BJ (cell line): ENCODE results near the gene FKBP10. TPM values are rescaled to one million over a fixed set of nuclear protein-coding genes. Genes with fewer than 3 reads are reported as not detected.
"Not testable (repeated sequence)": the region's sequence is repeated elsewhere in the genome, so short reads cannot be mapped to it uniquely, and the experiment has no call there.

Source experiments
- CTCF ChIA-PET: fragments of 350-600 bp; formaldehyde crosslinking; extraction: SDS; loops from one replicate; lab custom pipeline; 2021; ENCODE audit warnings: antibody characterized with exemption, inconsistent platforms; lab: Yijun Ruan, JAX
- POLR2A ChIA-PET: fragments of 300-600 bp; sonication (Branson Sonifier 250); formaldehyde crosslinking; extraction: SDS; loops from one replicate; lab custom pipeline; 2021; ENCODE audit warnings: antibody characterized with exemption; lab: Charles Lee
- DNase-seq: peaks from one replicate; pipeline ENCODE4 v3.0.0-alpha.2; 2011; ENCODE audit warnings: low read depth
- H3K27me3 ChIP-seq: 2 replicates; pipeline ENCODE4 v1.6.0; 2011; ENCODE audit warnings: low read length; ENCODE audit not compliant: control insufficient read depth, insufficient read depth
- H3K36me3 ChIP-seq: 2 replicates; pipeline ENCODE4 v1.5.1; 2011; ENCODE audit warnings: low read length; ENCODE audit not compliant: control insufficient read depth, insufficient read depth
- H3K4me3 ChIP-seq: 2 replicates; pipeline ENCODE4 v1.5.1; 2011; ENCODE audit warnings: low read depth, mild to moderate bottlenecking, control low read depth, low read length
- polyA plus RNA-seq: library from polyadenylated mRNA; depleted of rRNA; stranded (reverse); fragments of >200 nt; gene quantifications from 2 replicates; pipeline ENCODE4 v1.2.3, GENCODE V29; 2011
- TF ChIP-seq, protein P1 (sequence below): IDR thresholded peaks from 2 replicates; pipeline ENCODE4 v1.5.1; 2011; ENCODE audit warnings: low read depth, mild to moderate bottlenecking, control low read depth, inconsistent platforms, low read length, moderate library complexity; ENCODE audit not compliant: insufficient read depth

The FKBP10 gene
- polyA plus RNA-seq, 1 experiment = 1,571 TPM

GRCh38 chr17:41835800-41836549 lies 23.2 kb downstream of the FKBP10 start, which contains the start of gene NT5C3B:
Gene NT5C3B, minus strand, starts transcription at chr17:41836232. Its CDS starts 39 bp downstream, at chr17:41836193.
- peak within 1 kb of the TSS; percentile 91 for H3K4me3 ChIP-seq
- H3K27me3 ChIP-seq = no peaks in the 10 kb centered on the region
- TF ChIP-seq, protein P1, sequence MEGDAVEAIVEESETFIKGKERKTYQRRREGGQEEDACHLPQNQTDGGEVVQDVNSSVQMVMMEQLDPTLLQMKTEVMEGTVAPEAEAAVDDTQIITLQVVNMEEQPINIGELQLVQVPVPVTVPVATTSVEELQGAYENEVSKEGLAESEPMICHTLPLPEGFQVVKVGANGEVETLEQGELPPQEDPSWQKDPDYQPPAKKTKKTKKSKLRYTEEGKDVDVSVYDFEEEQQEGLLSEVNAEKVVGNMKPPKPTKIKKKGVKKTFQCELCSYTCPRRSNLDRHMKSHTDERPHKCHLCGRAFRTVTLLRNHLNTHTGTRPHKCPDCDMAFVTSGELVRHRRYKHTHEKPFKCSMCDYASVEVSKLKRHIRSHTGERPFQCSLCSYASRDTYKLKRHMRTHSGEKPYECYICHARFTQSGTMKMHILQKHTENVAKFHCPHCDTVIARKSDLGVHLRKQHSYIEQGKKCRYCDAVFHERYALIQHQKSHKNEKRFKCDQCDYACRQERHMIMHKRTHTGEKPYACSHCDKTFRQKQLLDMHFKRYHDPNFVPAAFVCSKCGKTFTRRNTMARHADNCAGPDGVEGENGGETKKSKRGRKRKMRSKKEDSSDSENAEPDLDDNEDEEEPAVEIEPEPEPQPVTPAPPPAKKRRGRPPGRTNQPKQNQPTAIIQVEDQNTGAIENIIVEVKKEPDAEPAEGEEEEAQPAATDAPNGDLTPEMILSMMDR = no peak
- ChIA-PET POLR2A (no interaction called here), CTCF (interaction anchor here (1.3 to 2.4 kb wide), 4 partner anchors 9 to 49 kb away, joined by 3 to 7 read pairs (median 4); partner anchors contain the start of gene JUP)
- no peak for DNase-seq
- peaks cover 7% of the 10 kb centered on the region for H3K36me3 ChIP-seq

DNA sequence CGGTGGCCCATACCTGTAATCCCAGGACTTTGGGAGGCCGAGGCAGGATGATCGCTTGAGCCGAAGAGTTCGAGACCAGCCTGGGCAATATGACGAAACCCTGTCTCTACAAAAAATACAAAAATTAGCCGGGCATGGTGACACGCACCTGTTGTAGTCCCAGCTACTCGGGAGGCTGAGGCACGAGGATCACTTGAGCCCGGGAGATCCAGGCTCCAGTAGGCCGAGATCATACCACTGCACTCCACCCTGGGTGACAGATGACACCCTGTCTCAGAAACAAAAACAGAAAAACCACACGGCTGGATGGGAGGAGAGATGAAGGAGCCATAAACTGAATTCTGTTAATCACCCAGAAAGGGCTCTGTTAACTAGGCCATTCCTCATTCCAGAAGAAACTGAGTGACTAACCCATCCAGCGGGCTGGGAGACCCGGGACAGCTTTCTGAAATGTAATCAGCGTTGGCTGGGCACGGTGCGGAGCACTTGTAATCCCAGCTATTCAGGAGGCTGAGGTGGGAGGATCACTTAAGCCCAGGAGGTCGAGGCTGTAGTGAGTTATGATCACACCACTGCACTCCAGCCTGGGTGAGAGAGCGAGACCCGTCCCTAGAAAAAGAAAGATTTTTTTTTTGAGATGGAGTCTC lies 23.9 kb downstream of the FKBP10 start:
- Histone ChIP-seq H3K36me3 (peaks cover 4% of the 10 kb centered on the region), H3K4me3 (peak overlapping the region; percentile 91), H3K27me3 (no peaks in the 10 kb centered on the region)
- DNase-seq = no peak
- TF ChIP-seq, protein P1 = no peak
- POLR2A ChIA-PET = no interaction called here
- CTCF ChIA-PET = no interaction called here

DNA sequence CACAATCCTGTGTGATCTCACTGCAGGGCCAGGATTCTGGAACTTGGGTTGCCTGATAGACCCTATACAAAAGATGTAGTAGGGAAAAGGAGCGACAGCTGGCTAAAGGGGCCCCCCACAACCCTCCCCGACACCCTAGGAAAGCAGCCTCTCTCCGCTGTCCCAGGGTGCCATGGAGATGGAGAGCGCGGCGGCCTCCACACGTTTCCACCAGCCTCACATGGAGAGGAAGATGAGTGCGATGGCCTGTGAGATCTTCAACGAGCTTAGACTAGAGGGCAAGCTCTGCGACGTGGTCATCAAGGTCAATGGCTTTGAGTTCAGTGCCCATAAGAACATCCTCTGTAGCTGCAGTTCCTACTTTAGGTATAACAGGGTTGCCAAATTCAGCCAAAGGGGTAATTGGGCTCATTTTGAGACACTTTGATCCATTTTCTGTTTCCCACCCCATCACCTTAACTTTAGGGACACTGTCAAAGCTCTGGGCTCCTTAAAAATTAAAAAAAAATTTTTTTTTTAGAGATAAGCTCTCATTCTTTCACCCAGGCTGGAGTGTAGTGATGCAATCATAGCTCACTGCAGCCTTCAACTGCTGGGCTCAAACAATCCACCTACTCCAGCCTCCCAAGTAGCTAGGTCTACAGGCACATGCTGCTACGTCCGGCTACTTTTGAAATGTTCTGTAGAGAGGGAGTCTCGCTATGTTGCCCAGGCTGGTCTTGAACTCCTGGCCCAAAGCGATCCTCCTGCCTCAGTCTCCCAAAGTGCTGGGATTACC lies 25.1 kb downstream of the FKBP10 start, which contains the start of gene KLHL10:
TSS of gene KLHL10 (plus strand) at position 65 of the 778 bp plus-strand sequence. CDS start at position 173, 108 bp downstream.
- TF ChIP-seq, protein P1 = no peak
- H3K27me3 ChIP-seq = no peaks in the 10 kb centered on the region
- DNase-seq = no peak
- ChIA-PET CTCF (interaction anchor here (0.9 to 1.3 kb wide), 2 partner anchors 22 to 27 kb away, joined by 3 to 5 read pairs; no protein-coding TSS in a partner anchor), POLR2A (interaction anchor here (0.6 kb wide), 1 partner anchor 24 kb away, joined by 3 read pairs; no protein-coding TSS in a partner anchor)
- H3K36me3 ChIP-seq = no peaks in the 10 kb centered on the region
- H3K4me3 ChIP-seq = no peak within 1 kb of the TSS

- POLR2A ChIA-PET, DNase-seq, H3K4me3 ChIP-seq, H3K36me3 ChIP-seq, H3K27me3 ChIP-seq: not testable (repeated sequence)
- CTCF ChIA-PET = interaction anchor here (0.6 to 0.9 kb wide), 2 partner anchors 11 to 1935 kb away, joined by 3 read pairs; no protein-coding TSS in a partner anchor
Observed at GRCh38 chr17:41839448-41839847, 26.6 kb downstream of the FKBP10 start.

GRCh38 chr17:41840781-41841180 lies 28.0 kb downstream of the FKBP10 start:
- H3K36me3 ChIP-seq, CTCF ChIA-PET, DNase-seq, POLR2A ChIA-PET, H3K27me3 ChIP-seq, H3K4me3 ChIP-seq: not testable (repeated sequence)
